Mucosa of rectum (tissue), 2 donors: Measurements from ENCODE around the gene PIP4K2C.
"Not testable (repeated sequence)": the region's sequence is repeated elsewhere in the genome, so short reads cannot be mapped to it uniquely, and the experiment has no call there.

Experiments
- H3K27ac ChIP-seq, 2 donors: one replicate each; pipeline ENCODE4 v1.7.0; 2013; ENCODE audit warnings: inconsistent platforms in 2 of 2, low read depth in 2 of 2, low read length in 2 of 2
- H3K27me3 ChIP-seq, 2 donors: one replicate each; pipeline ENCODE4 v1.7.0; 2013; ENCODE audit warnings: low read length in 2 of 2; ENCODE audit not compliant: control insufficient read depth in 2 of 2, insufficient read depth in 2 of 2
- H3K36me3 ChIP-seq, 2 donors: one replicate each; pipeline ENCODE4 v1.7.0; 2013; ENCODE audit warnings: low read length in 2 of 2; ENCODE audit not compliant: control insufficient read depth in 2 of 2, insufficient read depth in 2 of 2
- H3K4me1 ChIP-seq, 2 donors: one replicate each; pipeline ENCODE4 v1.7.0; 2013; ENCODE audit warnings: low read length in 2 of 2, mild to moderate bottlenecking in 1 of 2; ENCODE audit not compliant: control insufficient read depth in 2 of 2, insufficient read depth in 2 of 2
- H3K4me3 ChIP-seq, 2 donors: one replicate each; pipeline ENCODE4 v1.7.0; 2013; ENCODE audit warnings: low read length in 2 of 2
- H3K9ac ChIP-seq, 2 donors: one replicate each; pipeline ENCODE4 v1.7.0; 2013; ENCODE audit warnings: low read length in 2 of 2, low read depth in 1 of 2, mild to moderate bottlenecking in 1 of 2
- H3K9me3 ChIP-seq, 2 donors: one replicate each; pipeline ENCODE4 v1.7.0; 2013; ENCODE audit warnings: low read length in 2 of 2; ENCODE audit not compliant: control insufficient read depth in 2 of 2
- donor health status: healthy.
- donor health status: Normal muscosa, but diverticular disease.

PIP4K2C gene

DNA sequence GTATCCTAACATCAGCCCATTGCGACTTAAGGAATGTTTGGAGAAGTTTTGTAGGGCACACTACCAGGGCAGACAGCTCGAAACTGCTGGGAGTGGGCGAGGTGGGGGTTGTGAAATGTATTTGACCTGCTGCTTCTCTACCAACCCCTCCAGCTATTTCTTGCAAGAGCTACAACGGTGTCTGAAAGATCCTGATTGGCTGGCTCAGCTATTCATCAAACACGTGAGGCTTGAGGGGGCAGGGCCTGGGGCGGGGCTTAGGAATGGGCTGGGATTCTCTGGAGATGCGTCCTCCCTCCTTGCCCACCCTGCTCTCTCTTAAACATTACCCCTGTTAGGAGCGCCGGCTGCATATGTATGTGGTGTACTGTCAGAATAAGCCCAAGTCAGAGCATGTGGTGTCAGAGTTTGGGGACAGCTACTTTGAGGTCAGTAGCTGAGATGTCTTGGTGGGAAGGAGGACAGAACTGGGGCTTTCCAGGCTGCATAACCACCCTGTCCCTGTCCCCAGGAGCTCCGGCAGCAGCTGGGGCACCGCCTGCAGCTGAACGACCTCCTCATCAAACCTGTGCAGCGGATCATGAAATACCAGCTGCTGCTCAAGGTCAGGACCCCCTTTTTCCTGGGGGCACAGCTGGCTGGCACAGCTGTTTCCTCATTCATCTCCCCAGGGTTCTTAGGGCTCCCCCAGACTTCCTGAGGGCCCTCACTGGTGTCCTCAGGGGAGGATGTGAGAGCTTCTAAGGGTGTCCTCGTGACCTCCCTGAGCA, 23.4 kb downstream of the PIP4K2C start:
- Histone ChIP-seq H3K36me3 (no peaks in the 10 kb centered on the region), H3K9ac (no peak overlapping the region), H3K27me3 (peaks cover 26 to 46% of the 10 kb centered on the region in 2 donors), H3K4me1 (no peaks in the 10 kb centered on the region), H3K27ac (no peak overlapping the region), H3K4me3 (no peak overlapping the region), H3K9me3 (no peaks in the 10 kb centered on the region)

DNA sequence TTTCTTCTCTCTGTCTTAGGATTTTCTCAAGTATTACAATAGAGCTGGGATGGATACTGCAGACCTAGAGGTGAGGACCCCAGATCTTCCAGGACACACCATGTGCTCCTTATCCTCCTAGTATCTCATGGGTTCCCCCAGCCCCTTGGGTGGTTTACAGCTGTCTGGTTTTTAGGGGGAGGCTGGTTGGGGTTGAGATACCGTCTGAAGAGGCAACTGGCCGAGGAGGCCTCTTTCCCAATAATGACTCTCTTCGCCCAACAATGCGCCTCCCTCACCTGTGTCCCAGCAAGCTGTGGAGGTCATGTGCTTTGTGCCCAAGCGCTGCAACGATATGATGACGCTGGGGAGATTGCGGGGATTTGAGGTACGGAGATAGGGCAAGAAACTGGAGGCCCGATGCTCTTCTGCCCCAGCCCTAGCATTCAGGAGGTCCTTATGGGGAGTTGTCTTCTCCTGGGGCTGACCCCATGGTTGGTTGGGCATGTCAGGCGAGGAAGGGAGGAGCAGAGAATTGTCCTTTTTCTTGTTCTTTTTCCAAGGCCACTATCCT, 24.0 kb downstream of the PIP4K2C start:
- no peak overlapping the region for H3K9ac ChIP-seq
- no peak overlapping the region for H3K27ac ChIP-seq
- H3K9me3 ChIP-seq: no peaks in the 10 kb centered on the region
- peaks cover 31 to 52% of the 10 kb centered on the region in 2 donors for H3K27me3 ChIP-seq
- peaks cover 0 to 2% of the 10 kb centered on the region in 2 donors for H3K4me1 ChIP-seq
- H3K36me3 ChIP-seq: no peaks in the 10 kb centered on the region
- H3K4me3 ChIP-seq: no peak overlapping the region

DNA sequence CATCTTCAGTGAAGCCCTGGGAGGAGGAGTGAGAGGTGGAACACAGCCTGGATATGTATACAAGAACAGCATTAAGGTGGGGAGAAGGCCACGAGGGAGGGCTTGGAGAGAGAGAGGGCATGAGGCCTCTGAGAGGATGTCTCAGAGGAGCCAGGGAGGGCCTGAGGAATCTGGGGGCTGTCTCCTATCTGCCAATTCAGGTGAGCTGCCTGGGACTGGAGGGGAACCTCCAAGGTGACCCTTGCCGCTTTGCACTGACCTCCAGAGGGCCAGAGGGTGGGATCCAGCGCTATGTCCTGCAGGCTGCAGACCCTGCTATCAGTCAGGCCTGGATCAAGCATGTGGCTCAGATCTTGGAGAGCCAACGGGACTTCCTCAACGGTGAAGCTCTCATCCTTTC, 24.6 kb downstream of the PIP4K2C start:
- Histone ChIP-seq H3K27ac (no peak overlapping the region), H3K9me3 (no peaks in the 10 kb centered on the region), H3K4me1 (peaks cover 0 to 2% of the 10 kb centered on the region in 2 donors), H3K9ac (no peak overlapping the region), H3K36me3 (no peaks in the 10 kb centered on the region), H3K4me3 (no peak overlapping the region), H3K27me3 (peaks cover 36 to 54% of the 10 kb centered on the region in 2 donors)

DNA sequence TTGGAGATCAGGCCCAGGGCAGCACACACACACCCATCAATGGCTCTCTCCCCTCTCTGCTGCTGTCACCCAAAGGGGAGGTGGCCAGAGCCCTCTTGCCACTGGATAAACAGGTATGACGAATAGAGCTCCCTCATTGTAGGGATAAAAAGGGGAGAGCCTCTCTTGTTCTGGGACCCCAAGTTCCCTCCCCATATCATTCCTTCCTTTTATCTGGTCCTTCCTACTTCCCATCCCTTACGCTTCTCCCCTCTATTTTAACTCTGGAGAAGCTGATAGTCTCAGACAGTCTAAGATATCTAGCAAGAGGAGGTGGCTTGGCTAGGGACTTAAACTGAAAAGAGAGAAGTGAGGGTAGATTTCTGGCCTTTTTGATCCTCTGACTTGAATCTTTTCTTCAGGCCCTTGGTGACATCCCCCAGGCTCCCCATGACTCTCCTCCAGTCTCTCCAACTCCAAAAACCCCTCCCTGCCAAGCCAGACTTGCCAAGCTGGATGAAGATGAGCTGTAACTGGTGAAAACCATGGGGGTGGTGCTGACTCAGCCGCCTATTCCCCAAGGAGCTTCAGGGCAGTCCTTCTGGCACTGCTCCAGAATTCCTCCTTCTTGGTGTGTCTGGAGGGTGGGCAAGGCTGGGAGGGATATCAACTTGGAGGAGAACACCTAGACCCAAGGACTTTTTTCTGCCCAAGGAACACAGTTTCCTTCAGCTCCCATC, 25.6 kb downstream of the PIP4K2C start:
- Histone ChIP-seq H3K27me3 (peaks cover 41 to 58% of the 10 kb centered on the region in 2 donors), H3K9me3 (no peaks in the 10 kb centered on the region), H3K4me3 (no peak overlapping the region), H3K4me1 (peaks cover 6 to 11% of the 10 kb centered on the region in 2 donors), H3K36me3 (no peaks in the 10 kb centered on the region), H3K9ac (no peak overlapping the region), H3K27ac (no peak overlapping the region)

DNA sequence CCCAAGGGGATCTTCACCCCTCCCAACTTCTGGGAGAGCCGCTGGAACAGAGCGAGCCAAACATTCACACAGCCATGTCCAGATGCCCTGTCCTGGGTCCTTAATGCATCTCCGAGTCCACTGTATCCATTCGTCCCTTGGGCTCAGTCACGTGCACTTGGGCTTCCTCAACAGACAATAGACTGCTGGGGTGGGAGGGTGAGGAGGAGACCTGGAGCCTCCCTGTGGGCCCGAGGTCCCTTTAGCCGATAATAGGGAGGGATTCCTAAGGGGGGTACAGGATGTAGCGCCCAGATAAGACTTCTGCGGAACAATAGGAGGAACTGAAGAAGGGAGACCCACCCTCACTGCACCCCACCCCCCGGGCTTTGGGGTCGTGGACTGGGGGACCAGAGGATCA, 26.9 kb downstream of the PIP4K2C start:
- H3K27me3 ChIP-seq: peaks cover 49 to 64% of the 10 kb centered on the region in 2 donors

DNA sequence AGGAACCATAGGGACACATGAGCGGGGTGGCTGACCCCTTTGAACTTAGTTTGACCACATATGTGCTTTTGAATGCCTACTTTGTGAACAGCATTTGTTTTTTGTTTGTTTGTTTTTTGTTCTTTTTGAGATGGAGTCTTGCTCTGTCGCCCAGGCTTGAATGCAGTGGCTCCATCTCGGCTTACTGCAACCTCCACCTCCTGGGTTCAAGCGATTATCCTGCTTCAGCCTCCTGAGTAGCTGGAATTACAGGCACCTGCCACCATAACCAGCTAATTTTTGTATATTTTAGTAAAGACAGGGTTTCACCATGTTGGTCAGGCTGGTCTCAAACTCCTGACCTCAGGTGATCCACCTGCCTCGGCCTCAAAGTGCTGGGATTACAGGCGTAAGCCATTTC, 27.4 kb downstream of the PIP4K2C start:
- H3K36me3 ChIP-seq, H3K4me3 ChIP-seq, H3K27ac ChIP-seq, H3K9ac ChIP-seq, H3K9me3 ChIP-seq: not testable (repeated sequence)
- H3K27me3 ChIP-seq: peaks cover 48 to 60% of the 10 kb centered on the region in 2 donors
- H3K4me1 ChIP-seq: peaks cover 11 to 15% of the 10 kb centered on the region in 2 donors

More for the DNA sequence above, 26.9 kb downstream of the PIP4K2C start:
- no peak overlapping the region for H3K9ac ChIP-seq
- no peaks in the 10 kb centered on the region for H3K36me3 ChIP-seq
- H3K4me1 ChIP-seq: peaks cover 11 to 15% of the 10 kb centered on the region in 2 donors
- no peaks in the 10 kb centered on the region for H3K9me3 ChIP-seq
- H3K27ac ChIP-seq: no peak overlapping the region
- no peak overlapping the region for H3K4me3 ChIP-seq

DNA sequence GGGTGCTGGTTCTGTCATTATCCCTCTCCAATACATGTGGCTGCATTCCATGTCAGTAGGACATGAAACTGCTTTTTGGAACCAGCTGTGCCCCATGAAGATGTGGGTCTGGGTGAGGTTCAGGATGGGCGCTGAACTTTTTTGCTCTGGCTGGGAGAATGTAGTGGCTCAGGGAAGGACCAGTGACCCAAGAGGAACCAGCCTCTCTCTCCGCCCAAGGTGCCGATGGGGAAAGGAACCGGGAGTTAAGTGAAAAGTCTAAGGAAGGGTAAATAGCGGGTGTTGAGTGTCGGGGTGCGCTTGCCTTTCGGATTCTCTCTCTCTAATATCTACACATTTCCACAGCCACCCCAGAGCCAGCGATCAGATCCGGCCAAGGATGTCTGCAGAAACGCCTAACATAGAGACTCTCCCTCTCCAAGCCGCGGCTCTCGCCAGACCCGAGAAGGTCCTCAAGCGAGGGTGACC, 28.0 kb downstream of the PIP4K2C start:
- H3K9ac ChIP-seq: no peak overlapping the region
- H3K36me3 ChIP-seq: no peaks in the 10 kb centered on the region
- H3K27me3 ChIP-seq: peaks cover 53 to 60% of the 10 kb centered on the region in 2 donors
- H3K27ac ChIP-seq: no peak overlapping the region
- H3K9me3 ChIP-seq: no peaks in the 10 kb centered on the region
- H3K4me1 ChIP-seq: peaks cover 11 to 15% of the 10 kb centered on the region in 2 donors
- H3K4me3 ChIP-seq: no peak overlapping the region

DNA sequence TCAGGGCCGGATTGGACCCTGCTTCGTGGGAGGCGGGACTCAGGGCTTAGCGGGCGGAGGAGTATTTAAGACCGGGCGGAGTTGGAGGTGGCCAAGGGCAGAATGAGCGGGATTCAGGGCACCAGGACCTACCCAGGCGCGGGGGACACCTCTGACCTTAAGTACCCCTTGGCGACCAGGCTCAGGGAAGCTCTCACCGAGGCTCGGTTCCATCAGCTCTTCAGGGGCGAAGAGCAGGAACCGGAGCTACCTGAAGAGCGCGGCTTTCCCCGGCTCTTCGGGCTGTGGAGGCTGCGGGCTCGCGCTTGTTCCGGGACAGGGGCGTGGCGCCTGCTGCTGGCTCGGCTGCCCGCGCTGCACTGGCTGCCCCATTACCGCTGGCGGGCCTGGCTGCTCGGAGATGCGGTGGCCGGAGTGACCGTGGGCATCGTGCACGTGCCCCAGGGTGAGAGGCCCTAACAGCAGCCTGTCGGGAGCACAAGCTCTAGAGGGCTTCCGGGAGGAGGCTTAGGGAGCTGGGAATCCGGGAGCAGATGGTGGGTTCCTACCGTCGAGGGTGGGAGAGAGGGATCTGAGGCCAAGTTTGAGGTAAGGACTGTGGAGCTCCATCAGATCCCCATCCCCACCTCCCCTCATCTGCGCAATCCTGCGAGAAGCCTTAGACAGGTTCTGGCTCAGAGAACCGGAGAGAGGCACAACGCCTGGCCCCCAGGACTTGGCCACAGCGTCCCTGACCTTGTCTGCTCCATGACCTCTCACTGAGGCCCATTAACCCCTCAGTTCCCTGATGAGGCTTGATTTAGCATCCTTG, 28.6 kb downstream of the PIP4K2C start:
- Histone ChIP-seq H3K9me3 (no peaks in the 10 kb centered on the region), H3K27ac (no peak overlapping the region), H3K4me3 (no peak overlapping the region), H3K9ac (no peak overlapping the region), H3K4me1 (peaks cover 11 to 15% of the 10 kb centered on the region in 2 donors), H3K27me3 (peaks cover 55 to 60% of the 10 kb centered on the region in 2 donors), H3K36me3 (no peaks in the 10 kb centered on the region)

DNA sequence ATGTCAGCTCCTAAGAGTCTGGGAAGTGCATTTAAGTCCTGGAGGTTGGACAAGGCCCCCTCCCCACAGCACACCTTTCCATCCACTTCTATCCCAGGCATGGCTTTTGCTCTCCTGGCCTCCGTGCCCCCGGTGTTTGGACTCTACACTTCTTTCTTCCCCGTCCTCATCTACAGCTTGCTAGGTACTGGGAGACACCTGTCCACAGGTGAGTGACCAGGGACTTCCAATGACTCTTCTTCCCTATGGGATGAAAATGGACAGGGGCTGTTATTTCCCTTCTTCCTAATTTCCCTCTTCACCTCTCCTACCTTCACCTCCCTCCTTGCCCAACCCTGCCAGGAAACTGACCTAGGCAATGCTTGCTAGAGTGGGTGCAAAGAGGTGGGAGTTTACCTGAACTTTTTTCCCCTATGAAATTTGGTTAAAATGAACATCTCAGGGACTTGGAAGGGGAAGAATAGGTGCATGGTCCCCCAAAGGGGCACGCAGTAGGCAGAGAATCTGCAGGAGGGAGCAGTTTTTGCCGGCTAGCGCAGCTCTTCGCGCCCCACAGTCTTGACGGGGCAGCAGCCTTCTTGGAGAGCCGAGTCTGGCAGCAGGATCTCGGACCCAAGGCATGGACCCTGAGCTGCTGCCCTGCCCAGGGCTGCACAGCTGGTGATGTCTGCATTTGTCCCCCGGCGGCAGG, 29.4 kb downstream of the PIP4K2C start:
- Histone ChIP-seq H3K9ac (no peak overlapping the region), H3K9me3 (no peaks in the 10 kb centered on the region), H3K36me3 (no peaks in the 10 kb centered on the region), H3K4me1 (peaks cover 11 to 15% of the 10 kb centered on the region in 2 donors), H3K27ac (no peak overlapping the region), H3K27me3 (peaks cover 62% of the 10 kb centered on the region in 2 donors), H3K4me3 (no peak overlapping the region)
